8988T (cell line): Measurements from ENCODE around the gene STK26.

ENCODE experiments used
- DNase-seq: peaks from one replicate; pipeline ENCODE4 v3.0.0; 2011

The STK26 gene

DNA sequence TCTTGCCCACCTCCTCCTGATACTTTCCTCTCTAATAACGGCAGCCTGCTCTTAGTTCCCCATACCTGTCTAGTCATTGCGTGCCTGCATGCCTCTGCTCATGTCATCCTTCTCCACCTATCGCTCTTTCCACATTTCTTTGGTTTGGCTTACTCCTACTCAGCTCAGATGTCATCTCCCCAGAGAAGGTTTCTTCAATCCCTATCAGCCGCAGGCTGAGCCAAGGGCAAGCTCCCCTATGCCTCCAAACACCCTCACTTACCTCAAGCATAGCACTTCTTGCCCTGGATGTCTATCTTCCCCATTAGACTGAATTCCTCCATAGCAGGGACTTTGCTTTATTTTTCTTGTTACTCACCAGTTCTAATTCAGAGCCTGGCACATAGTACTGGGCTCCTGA is 78.1 kb downstream of the STK26 start:
- no peak for DNase-seq

DNA sequence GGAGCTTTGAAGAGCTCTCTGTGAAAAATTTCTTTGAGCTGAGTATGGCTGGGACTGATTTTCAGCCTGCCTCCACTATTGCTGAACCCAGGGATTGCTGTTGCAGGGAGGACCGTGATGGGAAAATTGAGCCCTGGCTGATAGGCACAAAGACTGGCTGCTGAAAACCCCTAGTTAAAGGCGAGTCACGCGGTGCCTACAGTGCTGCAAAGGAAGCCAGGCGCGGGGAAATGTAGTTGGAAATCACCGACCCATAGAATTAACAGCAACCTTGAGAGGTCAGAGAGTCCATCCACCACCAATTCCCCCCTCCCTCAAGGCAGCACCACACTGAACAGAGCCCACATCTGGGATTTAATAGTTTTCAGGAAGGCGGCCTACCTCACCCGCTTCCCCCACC is 78.7 kb downstream of the STK26 start:
- DNase-seq: no peak

DNA sequence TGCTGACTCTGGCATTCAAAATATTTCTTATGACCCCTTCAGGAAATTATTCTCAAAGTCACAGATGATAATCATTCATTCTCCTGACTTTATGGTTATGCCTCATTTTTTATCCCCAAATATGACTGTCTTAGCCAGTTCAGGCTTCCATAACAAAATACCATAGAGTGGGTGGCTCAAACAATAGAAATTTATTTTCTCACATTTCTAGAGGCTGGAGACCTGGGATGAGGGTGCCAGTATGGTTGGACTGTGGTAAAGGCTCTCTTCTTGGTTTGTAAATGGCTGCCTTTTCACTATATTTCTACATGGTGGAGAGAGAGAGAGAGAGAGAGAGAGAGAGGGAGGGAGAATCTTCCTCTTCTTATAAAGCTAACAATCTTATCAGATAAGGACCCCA is 84.2 kb downstream of the STK26 start:
- no peak for DNase-seq

GRCh38 chrX:132114607-132115006 is 91.5 kb downstream of the STK26 start:
- no peak for DNase-seq

DNA sequence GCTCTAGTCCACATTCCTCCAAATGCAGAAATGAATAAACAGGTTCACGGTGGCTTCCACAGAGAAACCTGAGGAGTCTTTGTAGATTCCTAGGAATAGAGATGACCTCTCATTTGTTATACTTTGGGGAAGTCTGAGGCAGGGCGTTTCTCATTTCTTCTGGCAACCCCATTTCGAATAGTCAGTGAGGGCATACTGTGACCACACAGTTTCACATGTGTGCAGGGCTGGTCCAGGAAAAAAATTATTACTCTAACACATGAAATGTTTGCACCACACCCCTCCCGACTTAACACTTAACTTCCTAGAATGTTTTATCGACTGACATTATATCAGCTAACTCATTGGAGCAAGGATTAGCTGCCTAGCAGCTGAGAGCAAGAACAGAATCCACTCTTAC is 92.7 kb downstream of the STK26 start:
- DNase-seq: no peak

DNA sequence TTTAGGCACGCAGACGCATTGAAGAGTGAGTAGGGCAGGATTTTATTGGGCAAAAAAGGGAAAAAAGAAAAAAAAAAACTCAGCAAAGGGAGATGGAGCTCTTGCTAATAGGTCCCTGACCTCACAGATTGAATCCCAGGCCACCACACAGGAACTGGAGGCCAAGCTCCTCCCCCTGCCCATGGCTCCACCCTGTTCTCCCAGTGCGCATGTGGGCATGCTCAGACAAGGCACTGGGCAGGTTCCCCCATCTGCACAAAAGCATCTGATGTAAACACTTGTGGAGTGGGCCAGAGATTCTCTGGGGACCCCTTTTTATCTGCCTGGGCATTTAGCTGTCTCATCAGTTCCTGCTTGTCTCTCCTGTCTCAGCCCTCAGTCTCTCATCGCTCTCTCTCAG is 95.3 kb downstream of the STK26 start:
- DNase-seq: no peak

DNA sequence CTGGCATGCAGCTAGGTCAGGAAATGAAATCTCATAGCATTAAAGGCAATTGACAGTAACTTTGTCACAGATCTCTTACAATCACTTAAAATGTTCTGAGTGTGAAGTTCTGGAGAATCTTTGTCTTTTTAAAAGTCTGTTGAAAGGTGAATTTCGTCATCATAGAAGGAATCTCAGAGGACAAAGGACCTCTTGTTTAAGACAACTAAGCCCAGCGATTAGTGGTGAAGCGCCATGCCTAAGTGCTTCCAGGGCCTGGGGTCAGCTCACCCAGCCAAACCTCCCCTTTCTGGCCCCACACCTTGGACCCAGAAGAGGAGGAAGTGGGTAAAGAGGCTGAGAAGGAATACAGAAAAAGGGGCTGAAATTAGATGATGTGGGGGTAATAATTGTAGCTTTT is 96.2 kb downstream of the STK26 start:
- no peak for DNase-seq

DNA sequence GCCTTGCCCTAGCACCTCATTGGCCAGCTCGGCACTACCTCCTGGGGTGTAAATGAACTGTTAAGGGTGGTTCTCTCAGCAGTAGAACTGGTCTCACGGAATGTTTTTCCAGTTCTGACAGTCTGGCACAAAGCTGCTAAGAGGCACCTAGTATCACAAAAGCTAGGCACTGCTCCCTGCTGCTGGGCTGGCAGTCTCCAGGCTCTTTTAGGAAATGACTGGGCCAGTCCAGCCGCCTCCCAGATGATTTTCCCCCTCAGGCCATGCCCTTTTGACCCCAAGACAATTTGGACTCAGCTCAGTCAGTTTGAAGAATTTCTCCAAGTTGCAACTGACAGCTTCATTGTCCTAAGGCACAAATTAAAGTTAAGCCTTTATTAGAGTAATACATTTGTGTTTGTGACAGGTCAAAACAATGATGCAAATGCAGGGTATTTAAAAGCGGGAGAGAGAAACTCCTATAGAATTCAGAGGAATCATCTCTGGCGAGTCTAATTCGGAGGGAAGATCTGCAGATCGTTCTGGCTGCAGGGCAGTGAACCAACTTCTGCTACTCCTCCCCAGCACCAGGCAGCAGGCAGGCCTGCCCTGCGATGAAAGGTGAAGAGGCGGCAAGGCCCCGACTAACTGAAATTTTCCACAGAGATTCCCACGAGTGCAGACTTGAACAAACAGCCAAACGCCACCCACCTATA is 96.9 kb downstream of the STK26 start:
- no peak for DNase-seq

DNA sequence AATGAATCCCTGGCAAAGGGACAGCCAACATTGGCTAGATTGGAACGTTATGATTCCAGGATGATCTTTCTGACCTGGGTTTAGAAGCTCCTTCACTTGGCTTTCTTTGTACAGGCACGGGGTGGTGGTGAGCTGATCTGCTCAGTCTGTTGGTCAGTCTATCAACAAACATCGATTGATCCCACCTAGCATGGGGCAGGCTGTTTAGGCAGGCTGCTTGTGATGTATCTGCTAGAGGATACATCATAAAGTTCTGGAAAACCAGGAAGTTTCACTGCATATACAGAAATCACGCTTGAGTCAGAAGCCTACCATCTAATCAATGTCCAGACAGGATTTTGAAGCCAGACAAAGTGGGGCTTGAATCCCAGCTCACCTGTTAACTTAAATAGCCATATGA is 97.8 kb downstream of the STK26 start:
- DNase-seq: no peak
